Spleen (tissue), 7 donors: ENCODE measurements around the gene GRK3.

Experiments
- CTCF ChIP-seq, 11 experiments: fragments of 200-600 bp in 7 of 11; fragments of 450-650 bp in 4 of 11; sonication (generic) in 4 of 11; IDR thresholded peaks in 8 of 11; conservative IDR thresholded peaks in 3 of 11; 1 replicate in 7 of 11; 2 replicates in 4 of 11; pipeline versions ENCODE4 v1.4.0 to v1.8.0; 2016 to 2021; ENCODE audit warnings: antibody characterized with exemption in 11 of 11, inconsistent platforms in 4 of 11, mild to moderate bottlenecking in 1 of 11
- POLR2A ChIP-seq, 3 donors: fragments of 450-650 bp; IDR thresholded peaks; one replicate each; pipeline ENCODE4 v1.5.1; 2017; ENCODE audit warnings: antibody characterized with exemption in 3 of 3, mild to moderate bottlenecking in 1 of 3
- POLR2AphosphoS5 ChIP-seq, 3 donors: sonication (generic); formaldehyde crosslinking; IDR thresholded peaks; one replicate each; pipeline ENCODE4 v1.5.1; 2017; ENCODE audit warnings: antibody characterized with exemption in 3 of 3
- donor health status: DM: no; HTN: no; CAD: no; lungs with moderate emphysema.
- donor health status: DM: no; HTN: no; CAD: no.
- donor health status: DM: no; HTN: no; CAD: no.

DNA sequence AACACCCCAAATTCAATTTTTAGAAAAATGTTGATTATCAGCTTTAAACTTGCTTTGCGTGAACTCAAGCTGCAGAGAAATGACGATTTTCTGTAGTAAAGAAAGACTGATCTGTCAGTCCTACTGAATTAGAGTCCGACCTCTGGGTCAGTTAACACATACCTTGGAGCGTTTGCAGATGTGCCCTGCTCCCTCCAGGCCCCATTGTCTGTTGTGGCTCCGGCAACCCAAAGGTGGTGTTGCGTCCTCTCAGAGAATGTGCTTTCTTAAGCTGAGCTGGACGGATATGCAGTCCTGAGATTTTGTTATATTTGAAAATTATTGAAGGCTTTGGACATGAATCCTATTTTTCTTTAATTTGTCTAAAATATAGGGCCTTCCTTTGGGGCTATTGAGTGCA is 146.0 kb downstream of the GRK3 start:
- TF ChIP-seq POLR2A (IDR thresholded peaks at IDR 0.05) (no peak), CTCF (IDR thresholded peaks at IDR 0.05 in 8 of 11, conservative IDR thresholded peaks at IDR 0.05 in 3 of 11) (no peak), POLR2AphosphoS5 (IDR thresholded peaks at IDR 0.05) (no peak)
